CD4-positive, alpha-beta T cell (primary cell): Measurements from ENCODE around the gene DACT2. TPM values are rescaled to one million over a fixed set of nuclear protein-coding genes. Genes with fewer than 3 reads are reported as not detected.

Experiments
- ATAC-seq: fragments of 200-7000 bp; cut with Tn5 transposase; one replicate; pipeline ENCODE4 v1.10.0; 2022; ENCODE audit warnings: mild to moderate bottlenecking; ENCODE audit not compliant: poor library complexity
- CTCF ChIA-PET: fragments of 350-600 bp; sonication (Branson Sonifier 250); formaldehyde crosslinking; loops from one replicate; lab custom pipeline; 2021; ENCODE audit warnings: antibody characterized with exemption, inconsistent platforms; lab: Charles Lee
- POLR2A ChIA-PET: fragments of 350-600 bp; sonication (Branson Sonifier 250); formaldehyde crosslinking; loops from one replicate; lab custom pipeline; 2021; ENCODE audit warnings: antibody characterized with exemption, inconsistent platforms; lab: Charles Lee
- DNase-seq, 14 experiments: peaks; one replicate each; pipeline ENCODE4 v3.0.0-alpha.2; 2013 to 2020; ENCODE audit warnings: mixed read lengths in 2 of 14
- H3K27ac ChIP-seq, 2 donors: one replicate each; pipeline versions ENCODE4 v1.5.1 to v1.7.0; 2013; ENCODE audit warnings: low read length in 2 of 2, low read depth in 1 of 2, mild to moderate bottlenecking in 1 of 2
- H3K27me3 ChIP-seq, 2 experiments: 1 replicate in 1 of 2; 2 replicates in 1 of 2; pipeline versions ENCODE4 v1.6.1 to v1.7.0; 2013; ENCODE audit warnings: low read length in 2 of 2, control low read depth in 1 of 2, mild to moderate bottlenecking in 1 of 2, moderate library complexity in 1 of 2; ENCODE audit not compliant: insufficient read depth in 2 of 2, control insufficient read depth in 1 of 2
- H3K36me3 ChIP-seq: one replicate; pipeline ENCODE4 v1.6.1; 2013; ENCODE audit warnings: low read length, control low read depth; ENCODE audit not compliant: insufficient read depth
- H3K4me1 ChIP-seq: one replicate; pipeline ENCODE4 v1.6.1; 2013; ENCODE audit warnings: low read length, control low read depth; ENCODE audit not compliant: insufficient read depth
- H3K4me3 ChIP-seq: one replicate; pipeline ENCODE4 v1.5.1; 2013; ENCODE audit warnings: mild to moderate bottlenecking, low read length, moderate library complexity
- H3K9me3 ChIP-seq, 2 experiments: 1 replicate in 1 of 2; 2 replicates in 1 of 2; pipeline versions ENCODE4 v1.6.1 to v1.7.0; 2013; ENCODE audit warnings: low read length in 2 of 2, mild to moderate bottlenecking in 2 of 2, control low read depth in 1 of 2, moderate library complexity in 1 of 2; ENCODE audit not compliant: control insufficient read depth in 1 of 2, insufficient read depth in 1 of 2
- H3K27ac Mint-ChIP-seq: one replicate; pipeline ENCODE4 v1.8.0; 2020; ENCODE audit warnings: mixed read lengths
- H3K27me3 Mint-ChIP-seq: one replicate; pipeline ENCODE4 v1.8.0; 2021; ENCODE audit warnings: mixed read lengths
- H3K36me3 Mint-ChIP-seq: one replicate; pipeline ENCODE4 v1.8.0; 2021; ENCODE audit warnings: low read depth, mixed read lengths
- H3K4me1 Mint-ChIP-seq: one replicate; pipeline ENCODE4 v1.8.0; 2021; ENCODE audit warnings: low read depth, mixed read lengths
- H3K4me3 Mint-ChIP-seq: one replicate; pipeline ENCODE4 v1.8.0; 2020; ENCODE audit warnings: mild to moderate bottlenecking, mixed read lengths
- H3K9me3 Mint-ChIP-seq: one replicate; pipeline ENCODE4 v1.8.0; 2020; ENCODE audit warnings: mixed read lengths
- CTCF ChIP-seq: fragments of 200-600 bp; IDR thresholded peaks from one replicate; pipeline ENCODE4 v1.8.0; 2022; ENCODE audit warnings: antibody characterized with exemption, mild to moderate bottlenecking
- intact Hi-C, 2 experiments: fragments of 100-400 bp; cut with DNase I in 1 of 2; cut with micrococcal nuclease in 1 of 2; formaldehyde crosslinking; loops; one replicate each; pipeline versions ENCODE4 v1.15.1 to v1.9.0; 2023 to 2025; cut with DNase I, micrococcal nuclease
- total RNA-seq, 174 experiments: library from RNA in 2 of 174; stranded (reverse) in 2 of 174; gene quantifications; one replicate each; pipeline ENCODE4 v1.2.3 and lab custom pipeline; 2021 to 2026

DACT2 gene
- total RNA-seq, 2 experiments from 2014 or later, result not detected

GRCh38 chr6:168352096-168352495, 32.5 kb upstream of the DACT2 start:
- no peak for TF ChIP-seq CTCF
- H3K27me3 Mint-ChIP-seq, result peaks cover 26% of the 10 kb centered on the region
- intact Hi-C loops, result no loop called here
- H3K4me1 ChIP-seq, result no peaks in the 10 kb centered on the region
- no peaks in the 10 kb centered on the region for H3K36me3 ChIP-seq
- no peaks in the 10 kb centered on the region for H3K4me1 Mint-ChIP-seq
- DNase-seq, result no peak
- H3K27me3 ChIP-seq, result no peaks in the 10 kb centered on the region
- no peaks in the 10 kb centered on the region for H3K36me3 Mint-ChIP-seq
- H3K4me3 Mint-ChIP-seq, result no peak overlapping the region
- H3K4me3 ChIP-seq, result no peak overlapping the region
- peaks cover 0 to 15% of the 10 kb centered on the region in 2 experiments for H3K9me3 ChIP-seq
- ChIA-PET CTCF (no interaction called here), POLR2A (no interaction called here)
- no peak overlapping the region for H3K27ac Mint-ChIP-seq
- H3K9me3 Mint-ChIP-seq, result no peaks in the 10 kb centered on the region
- ATAC-seq, result no peak
- H3K27ac ChIP-seq, result no peak overlapping the region

GRCh38 chr6:168349718-168350210, 30.2 kb upstream of the DACT2 start:
- DNase-seq (no peak), ATAC-seq (no peak)
- H3K4me3 Mint-ChIP-seq, result no peak overlapping the region
- peaks cover 0 to 19% of the 10 kb centered on the region in 2 experiments for H3K9me3 ChIP-seq
- CTCF ChIA-PET, result no interaction called here
- no peak for TF ChIP-seq CTCF
- H3K4me3 ChIP-seq, result no peak overlapping the region
- no peaks in the 10 kb centered on the region for H3K9me3 Mint-ChIP-seq
- H3K4me1 ChIP-seq, result no peaks in the 10 kb centered on the region
- H3K27me3 ChIP-seq, result no peaks in the 10 kb centered on the region
- POLR2A ChIA-PET, result no interaction called here
- intact Hi-C loops, result no loop called here
- no peaks in the 10 kb centered on the region for H3K36me3 Mint-ChIP-seq
- peaks cover 29% of the 10 kb centered on the region for H3K27me3 Mint-ChIP-seq
- no peak overlapping the region for H3K27ac ChIP-seq
- H3K27ac Mint-ChIP-seq, result no peak overlapping the region
- no peaks in the 10 kb centered on the region for H3K36me3 ChIP-seq
- no peaks in the 10 kb centered on the region for H3K4me1 Mint-ChIP-seq

- no peaks in the 10 kb centered on the region for H3K4me1 Mint-ChIP-seq
- Histone ChIP-seq H3K4me3 (no peak overlapping the region), H3K27ac (no peak overlapping the region), H3K9me3 (peaks cover 0 to 19% of the 10 kb centered on the region in 2 experiments), H3K36me3 (no peaks in the 10 kb centered on the region), H3K27me3 (peaks cover 2 to 9% of the 10 kb centered on the region in 2 experiments), H3K4me1 (no peaks in the 10 kb centered on the region)
- DNase-seq (no peak), ATAC-seq (no peak)
- H3K9me3 Mint-ChIP-seq, result no peaks in the 10 kb centered on the region
- H3K36me3 Mint-ChIP-seq, result no peaks in the 10 kb centered on the region
- TF ChIP-seq CTCF, result no peak
- H3K4me3 Mint-ChIP-seq, result no peak overlapping the region
- POLR2A ChIA-PET, result no interaction called here
- H3K27ac Mint-ChIP-seq, result no peak overlapping the region
- intact Hi-C loops, result no loop called here
- H3K27me3 Mint-ChIP-seq, result peaks cover 39% of the 10 kb centered on the region
- CTCF ChIA-PET, result no interaction called here
These were observed 28.6 kb upstream of the DACT2 start for GRCh38 chr6:168348186-168348585.
